HepG2 (cell line): ENCODE data around the gene MTHFD1L. TPM values are rescaled to one million over a fixed set of nuclear protein-coding genes. Genes with fewer than 3 reads are reported as not detected.

Source experiments
- ATF6 ChIP-seq: sonication (generic); formaldehyde crosslinking; conservative IDR thresholded peaks from 2 replicates; pipeline ENCODE4 v1.4.0; 2020; ENCODE audit warnings: missing genetic modification reagents
- GFI1 ChIP-seq: sonication (generic); formaldehyde crosslinking; IDR thresholded peaks from 2 replicates; pipeline ENCODE4 v1.5.0; 2020; ENCODE audit warnings: missing genetic modification reagents, mild to moderate bottlenecking, borderline replicate concordance
- HNRNPH1 ChIP-seq: fragments of 200-400 bp; formaldehyde crosslinking; optimal IDR thresholded peaks from 2 replicates; pipeline ENCODE3; 2017; ENCODE audit warnings: mild to moderate bottlenecking, low read depth, low read length
- ISX ChIP-seq: sonication (generic); formaldehyde crosslinking; conservative IDR thresholded peaks from 2 replicates; pipeline ENCODE4 v1.5.0; 2020; ENCODE audit warnings: missing genetic modification reagents
- MXD4 ChIP-seq: IDR thresholded peaks from 2 replicates; pipeline ENCODE4 v1.6.1; 2016; ENCODE audit warnings: mild to moderate bottlenecking, missing biosample characterization, missing genetic modification reagents
- PITX1 ChIP-seq: sonication (generic); formaldehyde crosslinking; IDR thresholded peaks from 2 replicates; pipeline ENCODE4 v1.5.1; 2020; ENCODE audit warnings: mild to moderate bottlenecking, missing genetic modification reagents
- PRMT3 ChIP-seq: sonication (generic); formaldehyde crosslinking; IDR thresholded peaks from 2 replicates; pipeline ENCODE4 v1.8.1; 2022; ENCODE audit warnings: low read depth, mild to moderate bottlenecking, moderate library complexity, missing genetic modification reagents, borderline replicate concordance
- RERE ChIP-seq: IDR thresholded peaks from 2 replicates; pipeline ENCODE4 v1.6.1; 2016; ENCODE audit warnings: low read depth, missing genetic modification reagents, missing compliant biosample characterization
- TEAD2 ChIP-seq: sonication (generic); formaldehyde crosslinking; IDR thresholded peaks from 2 replicates; pipeline ENCODE4 v1.9.0; 2021; ENCODE audit warnings: missing genetic modification reagents
- ZBTB20 ChIP-seq: sonication (generic); formaldehyde crosslinking; IDR thresholded peaks from 2 replicates; pipeline ENCODE4 v1.8.1; 2023; ENCODE audit warnings: missing genetic modification reagents, low read depth, mild to moderate bottlenecking, borderline replicate concordance
- ZIK1 ChIP-seq: sonication (generic); formaldehyde crosslinking; IDR thresholded peaks from 2 replicates; pipeline ENCODE4 v1.5.0; 2020; ENCODE audit warnings: mild to moderate bottlenecking, low read depth, missing genetic modification reagents, borderline replicate concordance
- ZNF275 ChIP-seq: sonication (generic); formaldehyde crosslinking; IDR thresholded peaks from 2 replicates; pipeline ENCODE4 v1.8.0; 2022; ENCODE audit warnings: missing genetic modification reagents, mild to moderate bottlenecking, inconsistent platforms, borderline replicate concordance
- ZNF75D ChIP-seq: sonication (generic); formaldehyde crosslinking; IDR thresholded peaks from 2 replicates; pipeline ENCODE4 v1.8.1; 2023; ENCODE audit warnings: missing genetic modification reagents, mild to moderate bottlenecking, borderline replicate concordance
- ZNF761 ChIP-seq: sonication (generic); formaldehyde crosslinking; conservative IDR thresholded peaks from 2 replicates; pipeline ENCODE4 v1.4.0; 2020; ENCODE audit warnings: mild to moderate bottlenecking, missing genetic modification reagents
- ZNF788 ChIP-seq: sonication (generic); formaldehyde crosslinking; IDR thresholded peaks from 2 replicates; pipeline ENCODE4 v1.5.0; 2020; ENCODE audit warnings: mild to moderate bottlenecking, missing genetic modification reagents, borderline replicate concordance
- polyA plus RNA-seq, 8 experiments: library from polyadenylated mRNA; depleted of rRNA in 3 of 8; stranded (reverse) in 7 of 8; unstranded in 1 of 8; fragments of >200 nt; fragmentation: Illumina TruSeq in 4 of 8; extraction: Trizol in 4 of 8; gene quantifications; 2 replicates each; pipeline versions ENCODE4 v1.2.1 to v1.2.3, GENCODE V29; 2011 to 2016; ENCODE audit warnings: low read depth in 4 of 8, missing spikeins in 1 of 8, mixed read lengths in 1 of 8; ENCODE audit not compliant: insufficient read depth in 1 of 8
- total RNA-seq, 5 experiments: library from RNA; depleted of rRNA; stranded (reverse); fragments of >200 nt; fragmentation: Illumina TruSeq; extraction: Trizol; gene quantifications; 2 replicates each; pipeline ENCODE4 v1.2.3, GENCODE V29; 2016; ENCODE audit warnings: low read depth in 1 of 5
- TF ChIP-seq, protein P1 (sequence below): sonication (generic); formaldehyde crosslinking; IDR thresholded peaks from 2 replicates; pipeline ENCODE4 v1.5.1; 2020; ENCODE audit warnings: mild to moderate bottlenecking, missing genetic modification reagents, moderate library complexity

MTHFD1L gene
- total and polyA plus RNA-seq, 2 of the 13 experiments (the other 11 are each of a cell fraction or from before 2014, with no cell fraction given) = 24.0 to 39.6 TPM

- TF ChIP-seq ATF6 (CRISPR knock-in tag) = no peak
- peak; percentile 96 for TF ChIP-seq ZNF761 (CRISPR knock-in tag)
- peak; percentile 87 for TF ChIP-seq ZBTB20 (CRISPR knock-in tag)
- peak; percentile 59 for TF ChIP-seq PITX1
- TF ChIP-seq, protein P1, sequence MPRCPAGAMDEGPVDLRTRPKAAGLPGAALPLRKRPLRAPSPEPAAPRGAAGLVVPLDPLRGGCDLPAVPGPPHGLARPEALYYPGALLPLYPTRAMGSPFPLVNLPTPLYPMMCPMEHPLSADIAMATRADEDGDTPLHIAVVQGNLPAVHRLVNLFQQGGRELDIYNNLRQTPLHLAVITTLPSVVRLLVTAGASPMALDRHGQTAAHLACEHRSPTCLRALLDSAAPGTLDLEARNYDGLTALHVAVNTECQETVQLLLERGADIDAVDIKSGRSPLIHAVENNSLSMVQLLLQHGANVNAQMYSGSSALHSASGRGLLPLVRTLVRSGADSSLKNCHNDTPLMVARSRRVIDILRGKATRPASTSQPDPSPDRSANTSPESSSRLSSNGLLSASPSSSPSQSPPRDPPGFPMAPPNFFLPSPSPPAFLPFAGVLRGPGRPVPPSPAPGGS (CRISPR knock-in tag) = peak; percentile 95
- TF ChIP-seq HNRNPH1 = no peak
- TF ChIP-seq ZNF788 (CRISPR knock-in tag) = peak; percentile 90
- no peak for TF ChIP-seq TEAD2 (CRISPR knock-in tag)
- no peak; the same call in 1 of the 2 replicates for TF ChIP-seq GFI1 (CRISPR knock-in tag)
- peak; percentile 80 for TF ChIP-seq ZNF275
- TF ChIP-seq ZNF75D (CRISPR knock-in tag) = no peak
- TF ChIP-seq MXD4 = peak; percentile 100
- peak; percentile 82 for TF ChIP-seq RERE
- TF ChIP-seq PRMT3 = peak; percentile 96
- TF ChIP-seq ZIK1 (CRISPR knock-in tag) = 0 out of 2 replicates have a peak, but pooled peaks have one; percentile 35
- no peak for TF ChIP-seq ISX
Measured at GRCh38 chr6:150866147-150866990, 867 bp downstream of the MTHFD1L start (continued).
